Measurements from ENCODE around the gene TSPAN4.

The TSPAN4 gene

GRCh38 chr11:843818-844692, 1.4 kb downstream of the TSPAN4 start:
- Histone ChIP-seq H3K4me2 (peak overlapping the region; percentile 51; the same call in 1 of the 2 replicates), H3K4me1 (ENCODE audit: low read depth, poor library complexity, severe bottlenecking) (peaks cover 34% of the 10 kb centered on the region), H3K36me3 (ENCODE audit: insufficient read depth) (no peaks in the 10 kb centered on the region), H3K27ac (no peak overlapping the region), H3K4me3 (IDR thresholded peaks at IDR 0.05; ENCODE audit: insufficient read depth, low read depth, low read length) (no peak overlapping the region), H4K20me1 (ENCODE audit: insufficient read depth) (0 out of 2 replicates have a peak, but pooled peaks cover 6% of the 10 kb centered on the region), H3K9ac (no peak overlapping the region), H2AFZ (ENCODE audit: low read depth) (no peak overlapping the region), H3K79me2 (ENCODE audit: insufficient read depth, low read depth) (peaks cover 17% of the 10 kb centered on the region), H3K27me3 (ENCODE audit: insufficient read depth, low read depth) (peaks cover 13% of the 10 kb centered on the region; the same call in 1 of the 2 replicates)
- TF ChIP-seq CTCF (conservative IDR thresholded peaks at IDR 0.05; ENCODE audit: low read depth, low read length): no peak

GRCh38 chr11:844693-845644, 2.3 kb downstream of the TSPAN4 start:
- peak overlapping the region; percentile 51; the same call in 1 of the 2 replicates for H3K4me2 ChIP-seq
- no peak overlapping the region for H3K9ac ChIP-seq
- H3K27ac ChIP-seq: no peak overlapping the region
- peaks cover 17% of the 10 kb centered on the region for H3K79me2 ChIP-seq (ENCODE audit: insufficient read depth, low read depth)
- H3K27me3 ChIP-seq (ENCODE audit: insufficient read depth, low read depth): peaks cover 16% of the 10 kb centered on the region; the same call in 1 of the 2 replicates
- no peak overlapping the region for H2AFZ ChIP-seq (ENCODE audit: low read depth)
- TF ChIP-seq CTCF (conservative IDR thresholded peaks at IDR 0.05; ENCODE audit: low read depth, low read length): no peak
- no peak overlapping the region for H3K4me3 ChIP-seq (IDR thresholded peaks at IDR 0.05; ENCODE audit: insufficient read depth, low read depth, low read length)
- H3K36me3 ChIP-seq (ENCODE audit: insufficient read depth): no peaks in the 10 kb centered on the region
- 0 out of 2 replicates have a peak, but pooled peaks cover 6% of the 10 kb centered on the region for H4K20me1 ChIP-seq (ENCODE audit: insufficient read depth)
- peaks cover 37% of the 10 kb centered on the region for H3K4me1 ChIP-seq (ENCODE audit: low read depth, poor library complexity, severe bottlenecking)

- Histone ChIP-seq H3K79me2 (ENCODE audit: insufficient read depth, low read depth) (peaks cover 13% of the 10 kb centered on the region), H3K27me3 (ENCODE audit: insufficient read depth, low read depth) (peaks cover 24% of the 10 kb centered on the region; the same call in 1 of the 2 replicates), H3K27ac (no peak overlapping the region), H3K36me3 (ENCODE audit: insufficient read depth) (no peaks in the 10 kb centered on the region), H3K9ac (no peak overlapping the region), H3K4me1 (ENCODE audit: low read depth, poor library complexity, severe bottlenecking) (peaks cover 33% of the 10 kb centered on the region), H2AFZ (ENCODE audit: low read depth) (no peak overlapping the region), H3K4me3 (IDR thresholded peaks at IDR 0.05; ENCODE audit: insufficient read depth, low read depth, low read length) (no peak overlapping the region), H3K4me2 (no peak overlapping the region), H4K20me1 (ENCODE audit: insufficient read depth) (0 out of 2 replicates have a peak, but pooled peaks cover 4% of the 10 kb centered on the region)
- TF ChIP-seq CTCF (conservative IDR thresholded peaks at IDR 0.05; ENCODE audit: low read depth, low read length): no peak
These were observed 3.3 kb downstream of the TSPAN4 start for GRCh38 chr11:845872-846495.

GRCh38 chr11:846496-847098, 3.9 kb downstream of the TSPAN4 start:
- H3K4me1 ChIP-seq (ENCODE audit: low read depth, poor library complexity, severe bottlenecking): peaks cover 28% of the 10 kb centered on the region
- no peak overlapping the region for H3K4me3 ChIP-seq (IDR thresholded peaks at IDR 0.05; ENCODE audit: insufficient read depth, low read depth, low read length)
- no peak overlapping the region for H2AFZ ChIP-seq (ENCODE audit: low read depth)
- no peak for TF ChIP-seq CTCF (conservative IDR thresholded peaks at IDR 0.05; ENCODE audit: low read depth, low read length)
- H3K27ac ChIP-seq: no peak overlapping the region
- no peak overlapping the region for H3K9ac ChIP-seq
- peaks cover 26% of the 10 kb centered on the region; the same call in 1 of the 2 replicates for H3K27me3 ChIP-seq (ENCODE audit: insufficient read depth, low read depth)
- H3K79me2 ChIP-seq (ENCODE audit: insufficient read depth, low read depth): peaks cover 7% of the 10 kb centered on the region; the same call in 1 of the 2 replicates
- no peaks in the 10 kb centered on the region for H4K20me1 ChIP-seq (ENCODE audit: insufficient read depth)
- H3K4me2 ChIP-seq: no peak overlapping the region
- H3K36me3 ChIP-seq (ENCODE audit: insufficient read depth): no peaks in the 10 kb centered on the region
